Mesenchymal stem cell (in vitro differentiated cells and primary cell): Measurements from ENCODE around the gene LMO3.

ENCODE experiments used
- DNase-seq: peaks from one replicate; pipeline ENCODE4 v3.0.0-alpha.2; 2013
- H2AFZ ChIP-seq: one replicate; pipeline ENCODE4 v1.6.1; 2013; ENCODE audit warnings: low read depth, mild to moderate bottlenecking, control low read depth, inconsistent platforms, low read length, moderate library complexity
- H2AK5ac ChIP-seq: 2 replicates; pipeline ENCODE4 v1.6.1; 2013; ENCODE audit warnings: low read length, moderate library complexity, mild to moderate bottlenecking, inconsistent platforms; ENCODE audit not compliant: severe bottlenecking
- H2BK120ac ChIP-seq: one replicate; pipeline ENCODE4 v1.6.1; 2013; ENCODE audit warnings: low read depth, mild to moderate bottlenecking, inconsistent platforms, low read length, moderate library complexity
- H2BK12ac ChIP-seq, 2 experiments: one replicate each; pipeline ENCODE4 v1.6.1; 2013; ENCODE audit warnings: inconsistent platforms in 2 of 2, low read length in 2 of 2, mild to moderate bottlenecking in 2 of 2, moderate library complexity in 2 of 2, control low read depth in 1 of 2
- H2BK15ac ChIP-seq: one replicate; pipeline ENCODE4 v1.6.1; 2013; ENCODE audit warnings: mild to moderate bottlenecking, low read depth, inconsistent platforms; ENCODE audit not compliant: poor library complexity, severe bottlenecking
- H2BK5ac ChIP-seq: 2 replicates; pipeline ENCODE4 v1.6.1; 2013; ENCODE audit warnings: low read depth, mild to moderate bottlenecking, low read length, control low read depth, inconsistent platforms; ENCODE audit not compliant: poor library complexity, severe bottlenecking
- H3K14ac ChIP-seq, 2 experiments: one replicate each; pipeline ENCODE4 v1.6.1; 2013; ENCODE audit warnings: inconsistent platforms in 2 of 2, low read length in 2 of 2, control low read depth in 1 of 2, mild to moderate bottlenecking in 1 of 2, moderate library complexity in 1 of 2
- H3K18ac ChIP-seq, 2 experiments: one replicate each; pipeline ENCODE4 v1.6.1; 2013; ENCODE audit warnings: inconsistent platforms in 2 of 2, low read length in 2 of 2, control low read depth in 1 of 2, low read depth in 1 of 2, mild to moderate bottlenecking in 1 of 2
- H3K23ac ChIP-seq, 2 experiments: one replicate each; pipeline ENCODE4 v1.6.1; 2013; ENCODE audit warnings: inconsistent platforms in 2 of 2, low read length in 2 of 2, mild to moderate bottlenecking in 2 of 2, moderate library complexity in 2 of 2, control low read depth in 1 of 2
- H3K27ac ChIP-seq: 2 replicates; pipeline ENCODE4 v1.5.1; 2013; ENCODE audit warnings: mild to moderate bottlenecking, moderate library complexity, low read length, control low read depth, inconsistent platforms; ENCODE audit not compliant: poor library complexity, severe bottlenecking
- H3K27me3 ChIP-seq, 2 experiments: 2 replicates each; pipeline versions ENCODE4 v1.6.1 to v1.7.0; 2013; ENCODE audit warnings: low read length in 2 of 2, mild to moderate bottlenecking in 2 of 2, moderate library complexity in 2 of 2, control low read depth in 1 of 2, inconsistent platforms in 1 of 2; ENCODE audit not compliant: control insufficient read depth in 1 of 2, insufficient read depth in 1 of 2
- H3K36me3 ChIP-seq, 2 experiments: 2 replicates each; pipeline versions ENCODE4 v1.6.1 to v1.7.0; 2013; ENCODE audit warnings: low read length in 2 of 2, control low read depth in 1 of 2, inconsistent platforms in 1 of 2, low read depth in 1 of 2, mild to moderate bottlenecking in 1 of 2; ENCODE audit not compliant: insufficient read depth in 2 of 2, control insufficient read depth in 1 of 2
- H3K4ac ChIP-seq, 2 experiments: one replicate each; pipeline ENCODE4 v1.6.1; 2013; ENCODE audit warnings: inconsistent platforms in 2 of 2, low read length in 2 of 2, mild to moderate bottlenecking in 2 of 2, moderate library complexity in 2 of 2, control low read depth in 1 of 2, low read depth in 1 of 2
- H3K4me1 ChIP-seq: 2 replicates; pipeline ENCODE4 v1.6.1; 2013; ENCODE audit warnings: low read depth, low read length, control low read depth; ENCODE audit not compliant: control insufficient read depth, insufficient read depth
- H3K4me2 ChIP-seq: 2 replicates; pipeline ENCODE4 v1.6.1; 2013; ENCODE audit warnings: low read length, mild to moderate bottlenecking, inconsistent platforms; ENCODE audit not compliant: poor library complexity, severe bottlenecking
- H3K4me3 ChIP-seq, 2 experiments: 2 replicates each; pipeline versions ENCODE4 v1.5.1 to v1.7.0; 2013; ENCODE audit warnings: low read length in 2 of 2, mild to moderate bottlenecking in 2 of 2, control low read depth in 1 of 2, low read depth in 1 of 2; ENCODE audit not compliant: insufficient read depth in 1 of 2
- H3K79me1 ChIP-seq: replicated peaks from 2 replicates; pipeline ENCODE4 v1.6.1; 2013; ENCODE audit warnings: mild to moderate bottlenecking, control low read depth, low read length, inconsistent platforms; ENCODE audit not compliant: poor library complexity, severe bottlenecking
- H3K9ac ChIP-seq: 2 replicates; pipeline ENCODE4 v1.7.0; 2013; ENCODE audit warnings: mild to moderate bottlenecking, low read length, moderate library complexity
- H3K9me3 ChIP-seq: 2 replicates; pipeline ENCODE4 v1.7.0; 2013; ENCODE audit warnings: mild to moderate bottlenecking, low read length; ENCODE audit not compliant: control insufficient read depth
- H4K8ac ChIP-seq: one replicate; pipeline ENCODE4 v1.6.1; 2013; ENCODE audit warnings: inconsistent platforms, mild to moderate bottlenecking, low read length, moderate library complexity
- H4K91ac ChIP-seq: one replicate; pipeline ENCODE4 v1.6.1; 2013; ENCODE audit warnings: mild to moderate bottlenecking, low read length, inconsistent platforms
- WGBS: methylation state at CpG from one replicate; pipeline ENCODE4 v1.1.7; 2013; ENCODE audit warnings: mixed read lengths; 5-methylcytosine and 5-hydroxymethylcytosine counted together

LMO3 gene

DNA sequence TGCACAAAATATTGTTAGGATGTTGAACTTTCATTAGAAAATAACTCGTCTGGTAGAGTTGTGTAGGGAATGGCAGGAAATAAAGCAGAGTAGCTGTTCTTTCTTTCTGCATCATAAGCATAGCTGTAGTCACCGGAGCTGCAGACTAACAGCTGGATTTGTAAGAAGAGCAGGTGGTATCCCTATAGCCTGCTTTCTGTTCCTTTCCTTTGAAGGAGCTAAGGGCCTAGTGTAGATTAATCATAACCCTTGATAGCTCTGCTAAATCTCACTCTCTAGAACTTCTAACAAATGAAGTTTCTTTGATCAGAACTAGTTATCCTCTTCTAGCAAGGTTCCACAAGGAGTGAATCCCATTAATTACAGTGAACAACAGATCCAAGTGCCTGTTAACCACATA lies 3.5 kb downstream of the LMO3 start:
- H3K4me3 ChIP-seq = no peak overlapping the region
- no peak overlapping the region for H3K27ac ChIP-seq
- no peak for DNase-seq
- H3K4me2 ChIP-seq = no peak overlapping the region
- no peak overlapping the region for H3K9ac ChIP-seq
- H2BK5ac ChIP-seq = no peak overlapping the region
- peaks cover 0 to 11% of the 10 kb centered on the region in 2 experiments for H3K27me3 ChIP-seq
- H3K36me3 ChIP-seq = no peaks in the 10 kb centered on the region
- H3K9me3 ChIP-seq = no peaks in the 10 kb centered on the region
- no peaks in the 10 kb centered on the region for H3K79me1 ChIP-seq
- no peak overlapping the region for H2AFZ ChIP-seq
- H2BK12ac ChIP-seq = no peak overlapping the region
- no peak overlapping the region for H3K23ac ChIP-seq
- no peak overlapping the region for H4K91ac ChIP-seq
- no peak overlapping the region for H2AK5ac ChIP-seq
- no peak overlapping the region for H2BK15ac ChIP-seq
- no peak overlapping the region for H3K18ac ChIP-seq
- no peak overlapping the region for H4K8ac ChIP-seq
- H3K4ac ChIP-seq = no peak overlapping the region
- 65% methylated on average over 2 of the region's 2 CpGs for WGBS
- no peak overlapping the region for H2BK120ac ChIP-seq
- peaks cover 5% of the 10 kb centered on the region for H3K4me1 ChIP-seq
- no peak overlapping the region for H3K14ac ChIP-seq

DNA sequence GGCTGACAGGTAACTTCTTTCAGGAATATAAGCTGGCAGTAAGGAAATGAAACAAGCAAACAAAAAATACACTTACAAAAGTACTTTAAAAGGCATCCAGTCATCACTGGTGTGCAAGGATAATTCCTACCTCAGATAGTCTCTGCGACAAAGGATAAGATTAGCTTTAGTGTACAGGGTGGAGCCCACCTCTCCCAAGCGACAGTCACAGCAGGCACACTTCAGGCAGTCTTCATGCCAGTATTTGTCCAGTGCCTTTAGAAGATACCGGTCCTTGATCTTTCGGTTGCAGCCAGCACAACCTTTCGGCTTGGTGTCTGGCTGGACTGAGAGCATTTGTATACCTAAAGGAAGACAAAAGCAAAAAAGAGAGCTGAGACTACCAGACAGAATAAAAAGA lies 5.4 kb downstream of the LMO3 start:
- 96% methylated on average over 2 of the region's 5 CpGs for WGBS
- H3K9ac ChIP-seq = no peak overlapping the region
- no peak overlapping the region for H3K4me3 ChIP-seq
- no peak overlapping the region for H3K27ac ChIP-seq
- H2BK5ac ChIP-seq = no peak overlapping the region
- no peak overlapping the region for H2AK5ac ChIP-seq
- no peaks in the 10 kb centered on the region for H3K36me3 ChIP-seq
- no peak overlapping the region for H3K4ac ChIP-seq
- no peak for DNase-seq
- H4K91ac ChIP-seq = no peak overlapping the region
- H3K9me3 ChIP-seq = no peaks in the 10 kb centered on the region
- H4K8ac ChIP-seq = no peak overlapping the region
- H2BK120ac ChIP-seq = no peak overlapping the region
- H3K14ac ChIP-seq = no peak overlapping the region
- H3K23ac ChIP-seq = no peak overlapping the region
- H3K4me2 ChIP-seq = no peak overlapping the region
- no peak overlapping the region for H2BK15ac ChIP-seq
- no peak overlapping the region for H2BK12ac ChIP-seq
- H3K27me3 ChIP-seq = peaks cover 0 to 11% of the 10 kb centered on the region in 2 experiments
- H3K18ac ChIP-seq = no peak overlapping the region
- no peak overlapping the region for H2AFZ ChIP-seq
- peaks cover 4% of the 10 kb centered on the region for H3K4me1 ChIP-seq
- H3K79me1 ChIP-seq = no peaks in the 10 kb centered on the region

DNA sequence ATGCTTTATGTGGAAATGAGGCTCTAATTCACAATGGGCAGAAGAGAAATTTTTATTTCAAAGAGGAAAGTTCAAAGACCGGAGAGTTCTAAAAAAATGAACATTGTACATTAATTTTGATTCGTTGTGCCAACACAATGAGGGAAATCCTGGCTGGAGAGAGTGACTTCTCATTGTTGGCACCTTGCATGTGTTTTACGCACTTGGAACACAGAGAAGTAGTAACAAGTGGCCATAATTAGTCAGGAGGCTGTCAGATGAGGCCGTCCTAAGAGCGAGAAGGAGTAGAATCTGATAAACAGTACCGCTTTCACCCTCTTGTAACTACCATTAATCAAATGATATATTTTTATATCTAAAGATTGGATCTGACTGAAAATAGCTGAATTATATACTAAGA lies 6.9 kb downstream of the LMO3 start:
- H3K4me1 ChIP-seq = no peaks in the 10 kb centered on the region
- H3K23ac ChIP-seq = no peak overlapping the region
- H2BK15ac ChIP-seq = no peak overlapping the region
- WGBS = 95% methylated on average over 3 of the region's 6 CpGs
- no peak overlapping the region for H4K91ac ChIP-seq
- H2BK5ac ChIP-seq = no peak overlapping the region
- no peak overlapping the region for H3K4me2 ChIP-seq
- H4K8ac ChIP-seq = no peak overlapping the region
- no peaks in the 10 kb centered on the region for H3K9me3 ChIP-seq
- no peak overlapping the region for H3K4ac ChIP-seq
- no peak overlapping the region for H2AK5ac ChIP-seq
- peaks cover 0 to 3% of the 10 kb centered on the region in 2 experiments for H3K27me3 ChIP-seq
- no peak overlapping the region for H3K27ac ChIP-seq
- H3K4me3 ChIP-seq = no peak overlapping the region
- H3K79me1 ChIP-seq = no peaks in the 10 kb centered on the region
- no peak overlapping the region for H3K14ac ChIP-seq
- no peak overlapping the region for H3K9ac ChIP-seq
- H2BK120ac ChIP-seq = no peak overlapping the region
- H2BK12ac ChIP-seq = no peak overlapping the region
- no peak overlapping the region for H3K18ac ChIP-seq
- H2AFZ ChIP-seq = no peak overlapping the region
- H3K36me3 ChIP-seq = no peaks in the 10 kb centered on the region
- DNase-seq = no peak

DNA sequence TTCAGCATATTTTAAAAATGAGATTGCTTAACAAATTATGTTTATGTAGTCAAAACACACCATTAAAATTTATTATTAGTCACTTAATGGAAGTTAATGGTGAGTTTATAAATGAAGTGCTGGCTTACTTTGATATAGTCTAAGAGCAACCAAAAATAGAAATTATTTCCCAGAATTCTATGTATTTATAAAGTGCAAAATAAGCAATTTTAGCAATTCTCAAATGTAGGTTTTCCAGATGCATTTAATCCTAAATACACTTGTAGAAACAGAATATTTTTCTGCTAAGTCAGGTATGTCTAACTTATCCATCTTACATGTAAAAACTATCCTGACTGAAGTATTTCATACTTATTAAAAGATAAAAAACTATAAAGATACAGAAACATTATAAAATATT lies 11.2 kb downstream of the LMO3 start:
- no peak overlapping the region for H2AK5ac ChIP-seq
- DNase-seq = no peak
- no peak overlapping the region for H3K4me3 ChIP-seq
- no peaks in the 10 kb centered on the region for H3K9me3 ChIP-seq
- H2BK5ac ChIP-seq = no peak overlapping the region
- H2BK15ac ChIP-seq = no peak overlapping the region
- no peak overlapping the region for H3K27ac ChIP-seq
- no peak overlapping the region for H2AFZ ChIP-seq
- H3K79me1 ChIP-seq = no peaks in the 10 kb centered on the region
- H4K91ac ChIP-seq = no peak overlapping the region
- no peaks in the 10 kb centered on the region for H3K4me1 ChIP-seq
- no peaks in the 10 kb centered on the region for H3K27me3 ChIP-seq
- H2BK12ac ChIP-seq = no peak overlapping the region
- H3K23ac ChIP-seq = no peak overlapping the region
- H4K8ac ChIP-seq = no peak overlapping the region
- no peak overlapping the region for H2BK120ac ChIP-seq
- no peak overlapping the region for H3K18ac ChIP-seq
- no peaks in the 10 kb centered on the region for H3K36me3 ChIP-seq
- no peak overlapping the region for H3K14ac ChIP-seq
- no peak overlapping the region for H3K4me2 ChIP-seq
- H3K4ac ChIP-seq = no peak overlapping the region
- H3K9ac ChIP-seq = no peak overlapping the region
